NCI-H82 treated with DMSO at 0.1 percent for 48 hours (cell line): ENCODE data around the gene TAB3.
A peak's percentile ranks its signal among the peaks of the same experiment; 100 is the strongest.

Experiments
- DNase-seq: peaks from one replicate; lab custom pipeline; 2025; ENCODE audit not compliant: unreplicated experiment; lab: John Stamatoyannopoulos, UW

Gene TAB3

DNA sequence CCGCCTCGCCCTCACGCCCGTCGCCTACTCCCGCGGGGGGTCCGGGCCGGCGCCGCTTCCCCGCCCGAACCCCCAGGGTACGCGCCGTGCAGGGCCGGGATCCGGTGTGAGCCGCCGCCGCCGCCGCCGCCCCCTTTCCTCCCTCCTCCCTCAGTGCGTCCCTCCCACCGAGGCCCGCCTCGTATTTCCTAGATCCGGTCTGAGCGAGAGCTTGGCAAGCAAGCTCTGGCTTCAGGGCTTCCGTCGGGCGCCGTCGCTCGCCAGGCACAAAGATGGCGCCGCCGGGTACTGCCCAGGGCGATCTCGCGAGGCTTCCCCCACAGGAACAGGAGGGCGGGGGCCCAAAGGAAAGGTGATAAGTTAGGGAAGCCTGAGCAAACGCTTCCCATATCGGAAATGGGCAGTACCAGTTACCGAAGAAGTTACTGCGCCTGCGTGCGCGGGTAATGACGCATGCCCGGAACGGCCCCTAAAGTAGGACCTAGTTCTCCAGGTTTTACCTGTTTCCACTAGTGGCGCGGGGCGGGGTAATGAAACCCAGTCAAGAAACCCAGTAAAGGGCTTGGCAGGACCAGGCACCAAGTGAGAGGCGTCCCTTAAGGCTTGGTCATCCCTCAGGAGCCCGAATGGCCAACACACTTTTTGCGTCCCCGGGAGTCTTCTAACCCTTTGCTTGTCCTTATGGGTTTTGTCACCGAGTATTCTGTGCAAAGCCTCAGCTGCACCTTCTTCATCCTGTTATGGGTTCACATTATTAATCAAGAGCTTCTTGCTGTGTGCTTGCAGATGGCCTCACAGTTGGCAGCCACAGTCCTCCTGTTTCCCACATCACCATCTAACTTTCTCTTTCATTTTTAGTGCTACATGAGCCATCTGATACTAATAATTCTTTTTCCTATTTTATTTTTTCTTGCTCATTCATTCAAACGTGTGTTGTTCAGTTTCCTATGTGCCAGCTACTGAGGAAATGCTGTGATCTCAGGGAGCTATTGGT lies at the start of gene TAB3:
TAB3 (minus strand) TSS at position 108 of the 994 bp plus-strand sequence. CDS start 29,666 bp downstream, outside the sequence.
- DNase-seq: peak; percentile 96

DNA sequence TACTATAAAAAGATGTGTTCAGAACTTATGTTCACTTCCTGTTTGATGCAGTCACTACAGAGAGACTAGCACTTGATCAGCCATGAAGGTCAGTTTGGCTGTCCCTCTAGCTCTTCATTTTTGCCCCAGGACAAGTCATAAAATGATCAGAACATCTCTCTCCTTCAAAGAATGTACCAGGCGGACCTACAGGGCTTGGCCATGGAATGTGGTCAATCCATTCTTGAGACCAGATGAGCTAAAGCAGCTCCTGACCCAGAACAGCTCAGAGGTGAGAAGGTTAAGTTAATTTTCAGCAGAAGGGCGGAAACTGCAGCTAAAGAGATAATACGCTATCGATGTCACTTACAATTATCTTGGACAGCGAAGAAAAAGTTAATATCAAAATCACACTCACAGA lies 49.2 kb upstream of the TAB3 start:
- DNase-seq: no peak

- peak; percentile 4 for DNase-seq
Measured at GRCh38 chrX:30935985-30936384, 46.9 kb upstream of the TAB3 start.

GRCh38 chrX:30931920-30932319 lies 42.9 kb upstream of the TAB3 start:
- no peak for DNase-seq

- DNase-seq: no peak
Measured at GRCh38 chrX:30930679-30931078, 41.6 kb upstream of the TAB3 start.

DNA sequence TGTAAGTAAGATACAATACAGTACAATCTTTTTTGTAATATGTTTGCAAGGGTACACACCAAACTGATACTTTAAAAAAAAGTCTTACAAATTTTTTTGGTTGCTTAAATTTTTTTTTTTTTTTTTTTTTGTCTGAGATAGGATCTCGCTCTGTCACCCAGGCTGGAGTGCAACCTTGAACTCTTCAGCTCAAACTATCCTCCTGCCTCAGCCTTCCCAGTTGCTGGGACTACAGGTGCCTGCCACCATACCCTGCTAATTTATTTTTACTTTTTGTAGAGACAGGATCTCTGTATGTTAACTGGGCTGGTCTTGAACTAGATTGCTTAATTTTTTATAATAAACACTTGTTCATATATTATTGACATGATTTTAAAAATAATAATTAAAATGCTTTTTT lies 41.1 kb upstream of the TAB3 start:
- no peak for DNase-seq

- DNase-seq: no peak
Measured at GRCh38 chrX:30920271-30920670, 31.2 kb upstream of the TAB3 start.

GRCh38 chrX:30918480-30918879 lies 29.4 kb upstream of the TAB3 start:
- no peak for DNase-seq

- no peak for DNase-seq
Measured at GRCh38 chrX:30913492-30913891, 24.4 kb upstream of the TAB3 start.

- no peak for DNase-seq
Measured at GRCh38 chrX:30910124-30910860, 21.2 kb upstream of the TAB3 start.

DNA sequence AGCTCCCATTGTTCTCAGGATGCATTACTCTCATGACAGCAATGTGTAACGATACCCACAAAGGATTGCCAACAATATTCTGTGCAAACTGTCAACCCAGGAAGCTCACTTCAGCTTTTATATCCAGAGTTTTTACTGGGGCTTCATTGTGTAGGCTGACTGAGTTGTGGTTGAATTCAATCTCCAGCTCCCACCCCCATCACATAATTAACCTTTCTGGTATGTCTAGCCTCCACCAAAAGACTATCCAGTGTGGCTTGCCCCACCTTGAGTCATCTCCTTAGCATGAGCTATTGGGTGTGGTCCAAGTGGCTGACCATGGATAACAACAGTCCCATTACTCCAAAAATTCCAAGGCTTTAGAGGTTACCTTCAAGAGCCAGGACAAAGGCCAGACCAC lies 17.7 kb upstream of the TAB3 start:
- DNase-seq: no peak

DNA sequence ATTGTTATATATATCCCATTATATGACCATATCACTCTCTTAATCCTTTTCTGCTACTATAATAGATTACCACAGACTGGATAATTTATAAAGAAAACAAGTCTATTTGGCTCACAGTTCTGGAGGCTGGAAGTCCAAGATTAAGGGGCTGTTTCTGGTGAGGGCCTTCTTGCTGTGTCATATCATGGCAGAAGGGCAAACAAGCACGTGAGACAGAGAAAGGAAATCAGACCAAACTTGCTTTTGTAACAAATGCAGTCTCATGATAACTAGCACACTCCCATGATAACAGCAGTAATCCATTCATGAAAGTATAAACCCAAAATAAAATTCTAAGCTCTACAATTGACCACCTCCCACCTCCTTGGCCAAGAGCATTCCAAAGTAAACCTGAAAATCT lies 16.3 kb upstream of the TAB3 start:
- no peak for DNase-seq

- DNase-seq: no peak
Measured at GRCh38 chrX:30904632-30905031, 15.6 kb upstream of the TAB3 start.

GRCh38 chrX:30904186-30904585 lies 15.1 kb upstream of the TAB3 start:
- DNase-seq: no peak

- no peak for DNase-seq
Measured at GRCh38 chrX:30900227-30900626, 11.2 kb upstream of the TAB3 start.

DNA sequence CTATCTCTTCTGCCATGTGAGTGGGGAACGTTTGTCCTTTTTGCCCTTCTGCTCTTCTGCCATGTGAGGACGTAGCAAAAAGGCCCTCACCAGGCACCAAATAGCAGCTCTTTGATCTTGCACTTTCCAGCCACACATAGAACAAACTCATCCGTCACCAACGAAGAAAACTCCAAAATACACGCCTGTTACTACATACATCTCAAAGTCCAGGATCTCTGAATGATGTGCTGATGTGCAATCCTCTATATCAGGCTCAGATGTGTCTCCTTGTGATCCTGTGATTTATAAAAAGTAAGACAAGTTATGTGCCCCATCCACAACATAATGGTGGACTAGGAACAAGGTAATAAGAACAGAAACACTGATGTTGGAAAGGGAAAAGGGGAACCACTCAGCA lies 9.8 kb upstream of the TAB3 start:
- DNase-seq: no peak

DNA sequence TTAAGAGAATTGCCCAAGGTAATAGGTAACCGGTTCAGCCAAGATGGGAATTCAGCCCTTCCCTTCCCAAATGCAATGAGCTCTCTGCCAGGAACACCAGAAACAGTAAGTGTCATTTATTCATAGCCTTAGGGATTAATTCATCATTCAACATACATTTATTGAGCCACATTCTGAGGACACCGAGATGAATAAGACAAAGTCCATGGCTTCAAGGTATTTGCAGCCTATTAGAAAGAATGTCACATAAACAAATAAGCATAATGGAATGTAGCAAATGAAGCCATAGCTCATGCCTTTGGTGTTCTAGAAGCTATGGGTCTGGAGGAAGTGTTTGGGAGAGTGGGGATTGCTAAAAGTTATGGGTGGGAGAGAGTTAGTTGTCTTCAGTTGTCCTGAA lies 6.3 kb upstream of the TAB3 start:
- no peak for DNase-seq

DNA sequence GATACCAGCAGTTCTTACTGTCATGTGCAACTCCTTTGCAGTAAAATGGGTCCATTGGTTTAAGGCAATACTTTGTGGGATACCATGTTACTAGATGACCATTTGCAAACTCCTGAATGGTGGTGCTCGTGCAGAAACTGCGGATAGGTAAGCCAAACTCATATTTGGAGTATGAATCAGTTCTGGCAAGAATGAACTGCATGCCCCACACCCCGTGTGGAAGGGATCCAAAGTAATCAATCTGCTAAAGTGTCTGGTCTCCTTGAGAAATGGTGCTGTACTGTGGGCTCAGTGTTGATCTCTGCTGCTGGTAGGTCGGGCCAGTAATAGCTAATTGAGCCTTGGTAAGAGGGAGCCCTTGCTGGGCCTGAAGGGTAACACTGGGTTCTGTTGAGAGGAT lies 4.2 kb upstream of the TAB3 start:
- no peak for DNase-seq

DNA sequence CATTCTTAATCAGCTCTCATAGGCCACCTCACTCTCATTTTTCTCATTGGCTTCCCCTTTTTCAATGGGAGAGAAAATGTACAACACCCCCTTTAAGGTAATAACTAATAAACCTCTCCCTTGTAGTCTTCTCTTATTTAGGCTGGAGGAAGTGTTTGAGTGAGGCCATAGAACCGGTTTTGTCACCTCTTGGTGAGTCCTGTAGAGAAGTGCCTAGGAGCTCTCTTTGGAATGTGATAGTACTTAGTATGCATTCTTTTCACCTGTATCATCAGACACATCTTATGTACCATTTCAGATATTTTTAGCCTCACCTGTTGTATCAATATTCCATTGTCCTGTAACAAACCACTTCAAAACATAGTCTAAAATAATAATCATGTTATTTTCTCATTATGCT lies 3.5 kb upstream of the TAB3 start:
- no peak for DNase-seq

- no peak for DNase-seq
Measured at GRCh38 chrX:30888526-30889146, 418 bp downstream of the TAB3 start.

DNA sequence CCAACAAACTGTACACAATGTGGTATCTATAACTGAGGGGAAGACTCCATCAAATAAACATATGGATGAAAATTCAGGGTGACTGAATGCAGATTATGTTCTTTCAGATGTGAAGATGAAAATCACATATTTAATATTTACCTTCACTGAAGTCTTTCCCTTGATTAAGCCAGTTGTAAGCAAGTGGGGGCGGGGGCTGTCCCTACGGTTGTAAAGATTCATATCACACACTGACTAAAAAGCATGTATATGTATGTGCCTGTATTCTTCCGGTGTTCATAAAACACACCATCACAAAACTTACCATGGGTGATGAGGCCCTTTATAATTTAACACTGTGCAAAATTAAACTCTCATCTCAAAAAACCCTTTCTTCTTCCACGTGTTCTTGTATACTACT lies 1.3 kb downstream of the TAB3 start:
- DNase-seq: no peak

- no peak for DNase-seq
Measured at GRCh38 chrX:30887288-30887687, 1.8 kb downstream of the TAB3 start.
